Hepatocyte (in vitro differentiated cells): ENCODE results near the gene GSC2.

Experiments
- CTCF ChIP-seq: fragments of 200-600 bp; sonication (generic); IDR thresholded peaks from 2 replicates; pipeline ENCODE4 v1.5.1; 2016; ENCODE audit warnings: antibody characterized with exemption, mild to moderate bottlenecking; ENCODE audit not compliant: poor library complexity
- EZH2 ChIP-seq: fragments of 200-600 bp; sonication (generic); IDR thresholded peaks from 2 replicates; pipeline ENCODE4 v1.6.1; 2016; ENCODE audit warnings: antibody characterized with exemption, mild to moderate bottlenecking, borderline replicate concordance
- EZH2phosphoT487 ChIP-seq: fragments of 200-600 bp; sonication (generic); IDR thresholded peaks from one replicate; pipeline ENCODE4 v1.6.1; 2018; ENCODE audit warnings: antibody characterized with exemption, mild to moderate bottlenecking, low read depth, moderate library complexity; ENCODE audit not compliant: unreplicated experiment, severe bottlenecking

GRCh38 chr22:19122143-19122751 lies 27.8 kb downstream of the GSC2 start, which contains the start of gene DGCR2:
- TF ChIP-seq CTCF, result no peak
- TF ChIP-seq EZH2, result no peak
- TF ChIP-seq EZH2phosphoT487, result no peak
